SW480 (cell line): ENCODE results near the gene ANAPC15.

ENCODE experiments used
- DNase-seq: peaks from one replicate; pipeline ENCODE4 v3.0.0-alpha.2; 2016; ENCODE audit warnings: low spot score

Gene ANAPC15

GRCh38 chr11:72124046-72124445 is 11.6 kb upstream of the ANAPC15 start:
- DNase-seq, result no peak

- no peak for DNase-seq
These were observed 10.7 kb upstream of the ANAPC15 start for GRCh38 chr11:72123117-72123653.

GRCh38 chr11:72122607-72123006 is 10.1 kb upstream of the ANAPC15 start:
- DNase-seq, result no peak

- no peak for DNase-seq
These were observed 8.4 kb upstream of the ANAPC15 start for GRCh38 chr11:72120930-72121329.

GRCh38 chr11:72119198-72119597 is 6.7 kb upstream of the ANAPC15 start:
- DNase-seq, result no peak

- no peak for DNase-seq
These were observed 3.7 kb upstream of the ANAPC15 start for GRCh38 chr11:72116019-72116755.

GRCh38 chr11:72114570-72114969 is 2.1 kb upstream of the ANAPC15 start:
- no peak for DNase-seq

- no peak for DNase-seq
These were observed 698 bp upstream of the ANAPC15 start for GRCh38 chr11:72112978-72113808.

GRCh38 chr11:72111300-72112142 is 974 bp downstream of the ANAPC15 start:
- DNase-seq, result no peak

GRCh38 chr11:72105888-72106287 is 6.6 kb downstream of the ANAPC15 start, which contains the start of gene TOMT:
TOMT (plus strand) TSS chr11:72105924; CDS start chr11:72105952, 28 bp downstream.
- no peak for DNase-seq

GRCh38 chr11:72103754-72104167 is 8.7 kb downstream of the ANAPC15 start:
- DNase-seq, result no peak

- peak; percentile 99 for DNase-seq
These were observed 9.3 kb downstream of the ANAPC15 start, which contains the start of gene LAMTOR1 for GRCh38 chr11:72102946-72103753. LAMTOR1 (minus strand) TSS chr11:72103297; CDS start chr11:72103224, 73 bp downstream.

GRCh38 chr11:72102631-72102945 is 9.9 kb downstream of the ANAPC15 start:
- no peak for DNase-seq

- no peak for DNase-seq
These were observed 10.3 kb downstream of the ANAPC15 start for GRCh38 chr11:72102162-72102561.

GRCh38 chr11:72100462-72100861 is 12.0 kb downstream of the ANAPC15 start:
- no peak for DNase-seq

GRCh38 chr11:72100009-72100408 is 12.5 kb downstream of the ANAPC15 start:
- DNase-seq, result no peak

- no peak for DNase-seq
These were observed 13.8 kb downstream of the ANAPC15 start for GRCh38 chr11:72098741-72099140.

- DNase-seq, result no peak
These were observed 21.2 kb downstream of the ANAPC15 start for GRCh38 chr11:72091292-72091691.

GRCh38 chr11:72088076-72088808 is 24.3 kb downstream of the ANAPC15 start:
- DNase-seq, result no peak

- no peak for DNase-seq
These were observed 26.7 kb downstream of the ANAPC15 start for GRCh38 chr11:72085621-72086351.
